ENCODE data around the gene NOLC1.

The NOLC1 gene

DNA sequence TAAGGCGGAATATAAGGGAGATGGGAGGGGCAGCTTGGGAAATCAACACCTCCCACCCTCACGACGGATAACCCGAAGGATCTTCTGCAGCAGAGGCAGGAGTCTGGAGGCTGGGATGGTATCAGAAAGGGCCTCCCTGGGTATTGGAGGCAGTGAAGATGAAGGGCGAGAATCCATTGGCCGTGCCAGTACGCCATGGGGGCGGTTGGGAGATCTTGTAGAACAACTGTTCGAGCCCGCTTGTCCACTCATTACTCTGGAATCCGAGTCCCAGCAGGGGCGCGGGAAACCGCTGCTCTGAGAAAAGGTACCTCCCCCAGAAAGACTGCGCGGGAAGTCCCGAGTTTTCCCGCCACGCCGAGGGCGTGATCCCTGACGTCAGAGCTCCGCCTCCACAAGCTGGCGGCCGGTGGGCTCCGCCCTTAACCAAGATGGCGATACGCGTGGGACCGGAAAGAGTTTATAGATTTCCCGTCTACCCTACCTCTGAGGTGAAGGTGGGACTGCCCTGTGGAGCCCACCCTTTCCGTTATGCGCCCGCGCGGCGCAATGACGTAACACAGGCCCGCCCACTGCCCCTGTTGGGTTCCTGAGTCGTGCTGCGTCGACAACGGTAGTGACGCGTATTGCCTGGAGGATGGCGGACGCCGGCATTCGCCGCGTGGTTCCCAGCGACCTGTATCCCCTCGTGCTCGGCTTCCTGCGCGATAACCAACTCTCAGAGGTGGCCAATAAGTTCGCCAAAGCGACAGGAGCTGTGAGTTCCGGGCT lies at the start of gene NOLC1:
NOLC1 (plus strand) TSS at position 616 of the 771 bp plus-strand sequence; CDS start at position 638, 22 bp downstream.
- peak; percentile 94 for DNase-seq (ENCODE audit: low spot score)

GRCh38 chr10:102102421-102102820 lies 49.8 kb upstream of the NOLC1 start:
- DNase-seq (ENCODE audit: low spot score), result no peak

GRCh38 chr10:102106998-102107397 lies 45.2 kb upstream of the NOLC1 start:
- no peak for DNase-seq (ENCODE audit: low spot score)

DNA sequence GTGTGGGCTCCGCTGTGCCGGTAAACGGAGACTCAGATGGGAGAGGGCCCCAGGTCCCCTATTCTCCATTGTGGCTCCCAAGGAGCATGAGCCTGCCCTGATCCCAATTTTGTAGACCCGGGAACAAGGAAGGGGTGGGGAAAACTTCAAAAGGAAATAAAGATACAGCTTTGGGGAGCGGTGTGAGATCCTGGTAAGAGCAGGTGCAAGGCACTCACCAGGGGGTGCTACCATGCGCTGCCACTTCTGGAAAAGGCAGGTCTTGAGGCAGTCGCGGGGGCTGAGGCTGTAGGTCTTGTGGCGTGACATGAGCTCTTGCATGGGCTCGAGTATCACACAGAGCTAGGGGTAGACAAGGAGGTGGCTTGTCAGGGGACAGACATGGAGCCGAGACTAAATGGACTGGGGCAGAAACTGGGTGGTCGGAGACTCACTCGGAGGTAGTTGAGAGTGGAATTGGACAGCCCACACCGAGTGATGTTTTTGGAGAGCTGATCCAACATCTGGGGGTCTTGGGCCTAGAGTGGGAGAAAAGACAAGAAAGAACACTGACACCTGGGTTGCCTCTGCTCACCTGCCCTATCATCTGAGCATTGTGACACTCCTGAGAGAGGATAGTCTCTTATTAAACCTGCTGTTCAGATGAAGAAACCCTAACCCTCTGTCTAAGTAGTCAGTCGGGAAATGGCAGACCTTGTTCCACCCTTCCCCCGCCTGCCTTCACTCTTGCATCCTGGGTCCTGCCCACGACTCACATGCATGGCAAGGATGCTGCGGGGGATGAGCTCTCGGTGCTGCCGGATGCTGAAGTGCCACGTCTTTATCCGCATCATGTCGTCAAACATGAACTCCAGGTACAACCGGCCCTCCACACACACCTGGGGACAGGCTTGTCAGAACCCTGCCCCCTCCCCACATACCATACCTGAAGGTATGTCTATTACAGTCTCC lies 42.7 kb upstream of the NOLC1 start:
- no peak for DNase-seq (ENCODE audit: low spot score)

GRCh38 chr10:102111276-102111675 lies 40.9 kb upstream of the NOLC1 start:
- no peak for DNase-seq (ENCODE audit: low spot score)

DNA sequence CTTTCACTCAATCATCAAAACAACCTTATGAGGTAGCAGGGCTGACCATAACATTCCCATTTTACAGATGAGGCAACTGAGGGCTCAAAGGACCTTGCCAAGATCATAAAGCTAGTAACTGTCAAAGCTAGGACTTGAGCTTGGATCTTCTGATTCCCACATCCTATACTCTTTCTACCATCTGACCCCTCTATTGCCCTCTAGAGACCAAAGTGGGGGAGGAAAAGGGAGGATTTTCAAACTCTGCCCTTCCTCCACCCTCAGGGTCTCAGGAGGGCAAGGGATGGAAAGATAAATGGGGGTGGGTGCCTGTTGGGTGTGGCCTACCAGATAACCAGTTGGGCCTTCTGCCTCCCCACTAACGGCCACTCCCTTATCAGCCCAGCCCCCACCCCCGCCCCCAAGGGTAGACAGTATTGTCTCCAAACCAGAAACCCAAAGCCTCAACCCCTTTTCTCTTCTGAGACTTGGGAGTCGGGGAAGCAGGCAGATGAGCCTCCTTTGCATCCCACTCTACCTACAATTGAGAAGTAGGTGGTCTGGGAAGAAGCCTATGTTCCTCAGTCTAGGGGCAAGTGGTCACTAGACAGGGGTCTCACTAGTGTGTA lies 39.9 kb upstream of the NOLC1 start:
- DNase-seq (ENCODE audit: low spot score), result no peak

- no peak for DNase-seq (ENCODE audit: low spot score)
Observed at GRCh38 chr10:102113261-102113955, 38.8 kb upstream of the NOLC1 start.

- no peak for DNase-seq (ENCODE audit: low spot score)
Observed at GRCh38 chr10:102113956-102114857, 38.0 kb upstream of the NOLC1 start.

- peak; percentile 56 for DNase-seq (ENCODE audit: low spot score)
Observed at GRCh38 chr10:102114861-102115618, 37.1 kb upstream of the NOLC1 start.

- peak; percentile 57 for DNase-seq (ENCODE audit: low spot score)
Observed at GRCh38 chr10:102115775-102116174, 36.4 kb upstream of the NOLC1 start.

- no peak for DNase-seq (ENCODE audit: low spot score)
Observed at GRCh38 chr10:102116656-102117055, 35.5 kb upstream of the NOLC1 start.

GRCh38 chr10:102117391-102118159 lies 34.6 kb upstream of the NOLC1 start:
- peak; percentile 61 for DNase-seq (ENCODE audit: low spot score)

DNA sequence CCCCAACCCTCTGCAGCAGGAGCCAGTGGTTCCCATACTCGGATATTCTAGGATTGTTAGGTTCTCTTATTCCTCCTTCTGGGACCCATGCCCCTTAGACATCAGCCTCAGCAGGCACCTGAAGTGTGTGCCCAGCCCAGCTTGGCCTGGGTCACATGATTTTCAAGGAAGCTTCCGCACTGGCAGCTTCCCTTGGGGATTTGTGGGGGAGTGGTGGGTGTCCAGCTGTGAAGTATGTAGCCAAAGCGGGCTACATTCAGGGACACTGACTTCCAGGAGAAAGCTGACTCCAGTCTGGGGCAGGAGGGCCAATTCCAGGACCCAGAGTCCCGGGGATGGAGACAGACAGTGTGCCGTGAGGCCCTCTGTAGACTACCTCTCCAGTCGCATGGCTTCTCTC lies 33.3 kb upstream of the NOLC1 start:
- DNase-seq (ENCODE audit: low spot score), result peak; percentile 30

- DNase-seq (ENCODE audit: low spot score), result peak; percentile 26
Observed at GRCh38 chr10:102119417-102120141, 32.6 kb upstream of the NOLC1 start.

DNA sequence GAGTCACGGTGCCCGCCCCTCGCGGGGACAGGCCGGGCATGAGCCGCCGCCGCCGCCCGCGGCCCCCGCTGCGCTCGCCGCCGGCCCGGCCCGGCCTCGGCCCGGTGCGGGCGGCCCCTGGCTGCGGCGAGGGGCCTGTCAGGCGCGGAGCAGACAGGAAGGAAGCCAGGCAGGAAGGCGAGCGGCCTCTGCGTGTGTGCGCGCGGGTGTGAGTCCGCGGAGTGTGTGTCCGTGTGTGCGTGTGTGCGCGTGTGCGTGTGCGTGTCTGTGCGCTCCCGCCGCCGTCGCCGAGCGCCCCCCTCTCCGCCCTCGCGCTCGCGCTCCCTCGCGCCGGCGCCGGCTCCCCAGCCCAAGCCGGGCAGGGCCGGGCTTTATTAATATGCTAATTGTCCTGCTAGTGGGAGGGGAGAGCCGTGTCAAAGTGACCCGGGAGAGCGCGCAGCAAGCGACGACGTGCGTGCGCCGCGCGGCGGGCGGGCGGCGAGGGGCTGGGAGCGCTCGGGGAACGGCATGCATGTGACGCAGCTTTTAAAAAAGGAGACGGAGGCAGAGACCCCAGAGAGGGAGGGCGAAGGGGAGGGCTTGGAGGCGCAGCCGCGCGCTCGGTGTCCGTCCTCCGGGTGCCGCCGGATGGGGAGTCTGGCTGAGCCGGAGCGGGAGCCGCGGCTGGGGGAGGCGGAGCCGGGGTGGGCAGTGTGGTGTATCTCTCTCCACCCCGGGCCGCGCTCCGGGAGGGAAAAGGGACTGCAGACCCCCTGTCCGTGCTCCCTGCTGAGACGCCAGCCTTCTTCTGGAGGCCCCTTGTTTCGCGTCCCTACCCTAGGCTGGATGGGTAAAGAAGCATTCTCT lies 31.8 kb upstream of the NOLC1 start, which contains the start of gene LDB1:
LDB1 (minus strand) TSS at position 227 of the 849 bp plus-strand sequence. CDS start 258 bp downstream, outside the sequence.
- peak; percentile 65 for DNase-seq (ENCODE audit: low spot score)

DNA sequence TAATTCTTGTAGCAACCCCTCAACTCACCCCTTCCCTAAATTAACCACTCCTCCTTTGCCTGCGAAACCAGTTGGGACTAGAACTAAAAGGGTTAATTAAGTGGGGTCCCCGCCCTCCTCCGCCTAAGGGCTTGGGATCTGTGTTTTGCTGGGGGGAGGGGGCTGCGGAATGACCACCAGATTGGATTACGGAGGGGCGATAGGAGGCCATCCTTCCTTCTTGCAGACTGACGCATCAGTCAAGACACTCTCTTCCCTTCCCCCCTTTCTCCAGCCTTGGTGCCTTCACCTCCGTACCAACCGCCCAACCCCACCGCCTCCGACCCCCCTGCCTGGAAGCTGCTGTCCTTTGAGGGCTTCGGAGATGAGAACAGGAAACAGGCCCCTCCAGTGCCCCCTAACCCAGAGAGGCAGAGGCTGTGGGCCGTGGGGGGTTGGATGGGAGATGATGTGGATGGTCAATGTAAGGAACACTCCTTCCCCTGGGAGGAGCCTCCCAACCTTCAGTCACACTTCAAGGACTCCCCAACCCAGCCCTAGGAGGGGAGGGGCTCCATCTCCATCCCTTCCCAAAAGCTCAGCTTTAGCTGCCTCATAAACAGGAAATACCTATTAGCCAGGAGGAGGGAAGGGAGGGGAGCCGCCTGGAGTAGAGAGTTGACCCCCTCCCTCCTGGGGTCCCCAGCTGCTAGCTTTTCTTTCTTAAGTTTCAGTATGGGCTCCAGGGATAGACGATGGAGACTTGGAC lies 31.0 kb upstream of the NOLC1 start:
- DNase-seq (ENCODE audit: low spot score), result no peak

Measured in kidney capillary endothelial cell (primary cell).